HG03025 (cell line): Measurements from ENCODE around the gene CTNNBL1.

Experiments
- ATAC-seq: cut with Tn5 transposase; IDR thresholded peaks from one replicate; pipeline ENCODE4 v1.9.1; 2021; ENCODE audit warnings: mild to moderate bottlenecking, moderate library complexity; ENCODE audit not compliant: unreplicated experiment, low FRiP score

The CTNNBL1 gene

DNA sequence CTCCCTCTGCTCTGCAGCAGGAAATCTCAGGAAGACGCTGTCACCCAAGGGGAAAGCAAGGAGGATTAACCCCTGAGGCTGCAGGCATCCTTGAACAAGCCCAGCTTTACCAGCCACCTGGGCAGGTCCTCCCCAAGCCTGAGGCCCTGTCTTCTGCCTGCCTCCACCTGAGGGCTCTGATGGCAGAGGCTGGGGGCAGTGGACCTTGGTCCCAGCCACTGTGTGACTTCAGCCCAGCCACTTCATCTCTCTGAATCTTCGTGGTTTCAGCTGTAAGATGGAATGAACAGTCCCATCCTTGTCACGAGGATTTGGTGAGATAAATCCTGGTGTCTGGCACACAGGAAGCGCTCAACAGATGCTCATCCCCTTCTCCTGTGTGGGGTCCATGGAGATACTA is 200.6 kb downstream of the CTNNBL1 start:
- no peak for ATAC-seq

GRCh38 chr20:37895166-37895565 is 201.3 kb downstream of the CTNNBL1 start:
- ATAC-seq = no peak

- ATAC-seq = no peak
These were observed 203.2 kb downstream of the CTNNBL1 start for GRCh38 chr20:37896932-37897548.

DNA sequence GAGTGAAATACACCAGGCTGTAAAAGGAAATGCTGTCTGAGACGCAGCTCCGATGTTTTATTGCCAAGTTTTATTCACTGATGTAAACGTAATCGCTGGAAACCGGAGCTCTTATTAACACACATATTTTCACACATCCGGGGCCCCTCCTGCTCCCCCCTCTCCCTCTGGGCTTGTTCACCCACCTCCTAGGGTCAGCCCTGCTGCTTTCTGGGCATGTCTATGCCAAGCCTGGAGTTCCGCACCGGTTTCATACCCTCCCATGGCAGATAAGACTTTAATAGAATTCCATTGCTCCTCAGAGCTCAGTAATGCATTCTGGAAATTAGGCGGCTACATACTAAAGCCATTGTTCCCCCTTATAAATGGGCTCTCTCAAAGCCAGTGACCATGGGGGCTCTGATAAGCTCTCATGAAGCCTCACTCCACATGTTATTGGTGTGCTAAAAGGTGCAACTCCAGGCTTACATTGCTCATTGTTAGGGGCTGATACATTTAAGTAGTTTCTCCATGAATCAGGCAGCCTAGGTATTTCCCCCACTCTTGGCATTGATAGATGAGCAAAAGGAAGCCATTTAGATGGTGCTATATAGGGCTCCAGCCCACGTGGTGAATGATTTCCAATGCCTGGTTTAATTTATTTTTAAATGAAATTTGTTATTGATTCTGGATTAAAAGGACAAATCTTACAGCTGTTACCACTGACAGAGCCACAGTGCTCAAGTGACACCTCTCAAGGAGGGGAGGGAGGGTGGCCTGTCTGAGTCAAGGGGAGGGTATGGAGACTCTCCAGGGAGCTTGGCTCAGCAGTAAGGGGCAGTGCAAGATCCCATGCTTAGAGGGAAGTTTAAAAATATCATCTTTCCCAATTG is 204.6 kb downstream of the CTNNBL1 start:
- no peak for ATAC-seq

- no peak for ATAC-seq
These were observed 205.5 kb downstream of the CTNNBL1 start for GRCh38 chr20:37899105-37900045.

DNA sequence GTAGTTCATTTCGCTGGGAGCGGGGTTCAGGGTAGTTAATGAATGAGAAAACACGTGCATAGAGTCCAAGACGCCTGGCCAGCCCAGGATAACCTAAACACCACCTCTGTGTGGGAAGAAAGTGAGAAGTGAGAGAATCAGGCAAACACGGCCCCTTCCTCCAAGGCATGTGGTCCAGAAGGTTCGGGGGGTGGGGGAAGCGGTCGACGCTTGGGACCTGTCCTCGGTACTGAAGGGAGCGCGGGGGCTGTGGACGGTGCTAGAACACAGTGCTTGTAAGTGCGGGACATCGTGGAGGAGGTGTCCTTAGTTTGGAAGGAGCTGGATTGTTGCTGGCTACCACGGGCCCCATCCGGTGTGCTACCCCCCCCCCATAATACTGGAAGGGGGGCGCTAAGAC is 207.4 kb downstream of the CTNNBL1 start:
- no peak for ATAC-seq

DNA sequence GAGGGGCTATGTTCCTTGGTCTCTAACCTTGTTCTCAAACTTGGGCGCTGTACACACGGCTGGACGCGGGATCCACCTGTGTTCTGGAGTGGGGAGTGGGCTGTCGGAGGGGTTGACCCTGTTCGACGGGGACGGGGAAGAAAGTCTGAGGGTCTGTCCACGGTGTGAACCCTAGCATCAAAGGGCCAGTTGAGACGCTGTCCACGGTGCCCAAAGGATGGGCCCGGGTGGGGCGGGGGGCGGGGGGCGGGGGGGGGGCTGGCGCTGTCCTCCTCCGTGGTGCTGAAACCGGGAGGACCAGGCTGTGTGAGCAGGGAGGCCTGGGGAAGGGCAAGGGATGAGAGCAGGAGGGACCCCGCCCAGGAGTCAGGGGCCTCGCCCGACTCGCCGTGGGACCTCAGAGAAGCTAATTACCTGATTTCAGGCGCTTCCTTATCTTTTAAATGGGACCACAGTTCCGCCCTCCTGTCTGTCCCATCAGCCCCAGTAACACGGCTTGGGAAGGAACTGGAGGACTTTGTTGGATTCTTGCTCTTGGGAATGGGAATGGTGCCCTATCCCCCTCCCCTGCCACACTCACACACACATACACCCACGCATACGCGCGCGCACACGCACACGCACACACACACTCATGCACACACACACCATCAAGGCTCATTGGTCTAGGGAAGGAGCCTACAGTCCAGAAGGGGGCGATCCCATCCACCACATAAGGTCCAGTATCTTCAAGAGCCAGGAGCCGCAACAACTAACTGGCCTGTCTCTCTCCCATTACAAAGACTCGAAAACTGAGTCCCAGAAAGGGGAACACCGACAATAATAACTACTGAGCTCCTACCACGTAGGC is 208.0 kb downstream of the CTNNBL1 start:
- ATAC-seq = no peak

DNA sequence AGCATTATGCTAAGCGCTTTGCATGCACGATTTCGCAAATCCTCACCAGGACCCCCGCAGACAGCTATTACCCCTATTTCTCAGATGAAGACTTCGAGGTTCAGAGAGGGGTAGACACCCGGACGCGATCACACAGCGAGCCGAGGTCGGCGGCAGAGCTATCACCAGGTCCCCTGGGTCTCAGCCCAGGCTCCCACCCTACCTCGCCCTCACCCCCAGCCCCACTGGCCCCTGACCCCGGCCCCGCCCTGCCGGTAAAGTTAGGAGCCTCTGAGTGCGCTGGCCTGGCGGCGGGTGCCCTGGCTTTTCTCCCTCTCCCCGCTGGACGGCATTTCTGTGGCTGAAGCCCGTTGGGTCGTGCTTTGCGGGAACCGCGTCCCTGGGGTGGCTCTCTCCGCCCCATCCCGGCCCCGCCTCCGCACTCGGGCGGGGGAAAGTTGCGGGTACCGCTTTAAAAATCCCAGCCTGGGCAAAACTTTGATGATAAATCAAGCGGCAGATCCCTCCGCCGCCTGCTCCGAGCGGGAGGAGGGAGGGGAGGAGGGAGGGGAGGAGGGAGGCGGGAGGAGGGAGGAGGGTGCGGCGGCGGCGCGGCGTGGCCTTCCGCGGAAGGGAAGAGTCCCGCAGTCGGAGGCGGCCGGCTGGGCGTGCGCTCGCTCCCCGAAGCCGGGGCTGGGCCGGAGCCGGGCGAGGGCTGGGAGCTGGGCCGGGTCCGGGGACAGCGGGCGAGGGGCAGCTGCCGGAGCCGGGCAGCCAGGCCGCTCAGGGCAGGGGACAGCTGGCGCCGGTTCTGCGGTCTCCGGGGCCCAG is 208.9 kb downstream of the CTNNBL1 start, which contains the start of gene VSTM2L:
Gene VSTM2L, plus strand, starts transcription at position 624 of the 810 bp plus-strand sequence. CDS start 224 bp downstream, outside the sequence.
- ATAC-seq = no peak

- no peak for ATAC-seq
These were observed 209.6 kb downstream of the CTNNBL1 start for GRCh38 chr20:37903317-37904007.

GRCh38 chr20:37904008-37904642 is 210.3 kb downstream of the CTNNBL1 start:
- no peak for ATAC-seq

GRCh38 chr20:37904845-37905373 is 211.1 kb downstream of the CTNNBL1 start:
- no peak for ATAC-seq

GRCh38 chr20:37905671-37906613 is 212.1 kb downstream of the CTNNBL1 start:
- no peak for ATAC-seq

- ATAC-seq = no peak
These were observed 213.5 kb downstream of the CTNNBL1 start for GRCh38 chr20:37907330-37907676.

DNA sequence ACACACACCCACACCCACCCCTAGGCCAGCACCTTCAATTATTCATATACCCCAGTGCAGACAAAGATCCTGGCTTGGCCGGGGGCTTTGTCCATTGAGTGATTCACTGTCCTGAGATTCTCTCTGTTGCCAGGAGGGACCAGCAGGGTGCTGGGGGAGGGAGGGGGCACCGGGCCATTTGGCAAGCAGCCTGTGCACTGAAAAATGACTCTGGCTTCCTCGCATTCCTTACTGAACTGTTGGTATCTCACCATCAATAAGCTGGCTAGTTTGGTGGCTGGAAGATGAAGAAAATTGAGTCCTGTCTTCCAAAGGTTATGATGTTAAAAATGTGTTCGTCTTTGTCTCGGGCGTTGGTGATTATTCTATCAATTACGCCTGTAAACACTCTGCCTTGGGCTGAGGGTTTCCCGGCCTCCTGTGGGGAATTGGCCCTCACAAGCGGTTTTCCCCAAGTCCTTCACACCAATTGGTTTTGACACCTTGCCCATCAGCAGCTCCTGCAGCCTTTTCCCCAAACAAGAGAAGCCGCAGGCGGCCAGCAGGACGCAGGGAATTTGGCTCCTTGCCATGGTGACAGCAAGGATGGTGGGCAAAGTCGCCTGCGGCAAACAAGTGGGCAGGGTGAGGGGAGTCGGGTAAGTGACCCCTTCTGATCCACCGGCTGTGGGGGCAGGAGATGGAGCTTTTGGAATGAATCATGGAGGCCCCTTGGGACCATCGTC is 214.0 kb downstream of the CTNNBL1 start:
- ATAC-seq = no peak

GRCh38 chr20:37911261-37911660 is 217.4 kb downstream of the CTNNBL1 start:
- no peak for ATAC-seq

DNA sequence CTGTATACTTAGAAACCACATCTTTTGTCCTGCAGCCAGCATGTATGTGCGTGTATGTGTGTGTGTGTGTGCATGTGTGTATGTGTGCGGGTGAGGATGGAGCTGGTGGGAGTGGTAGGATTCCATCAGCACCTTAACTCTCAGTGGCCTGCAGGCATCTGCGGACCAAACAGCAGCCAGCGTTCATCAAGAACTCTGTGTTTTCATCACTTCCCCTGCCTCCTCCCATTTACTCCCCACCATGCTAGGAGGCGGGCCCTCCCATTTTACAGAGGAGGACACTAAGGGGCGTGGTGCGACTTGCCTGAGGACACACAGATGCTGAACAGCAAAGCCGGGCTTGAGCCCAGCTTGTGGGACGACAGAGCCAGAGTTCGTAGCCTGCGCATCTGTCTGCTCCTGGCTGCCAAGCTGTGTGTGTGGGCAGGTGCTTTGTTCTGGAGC is 218.0 kb downstream of the CTNNBL1 start:
- no peak for ATAC-seq
